Mesenchymal stem cell (in vitro differentiated cells and primary cell): ENCODE results near the gene ATE1.

Source experiments
- DNase-seq: peaks from one replicate; pipeline ENCODE4 v3.0.0-alpha.2; 2013
- H2AFZ ChIP-seq: one replicate; pipeline ENCODE4 v1.6.1; 2013; ENCODE audit warnings: low read depth, mild to moderate bottlenecking, control low read depth, inconsistent platforms, low read length, moderate library complexity
- H2AK5ac ChIP-seq: 2 replicates; pipeline ENCODE4 v1.6.1; 2013; ENCODE audit warnings: low read length, moderate library complexity, mild to moderate bottlenecking, inconsistent platforms; ENCODE audit not compliant: severe bottlenecking
- H2BK120ac ChIP-seq: one replicate; pipeline ENCODE4 v1.6.1; 2013; ENCODE audit warnings: low read depth, mild to moderate bottlenecking, inconsistent platforms, low read length, moderate library complexity
- H2BK12ac ChIP-seq, 2 experiments: one replicate each; pipeline ENCODE4 v1.6.1; 2013; ENCODE audit warnings: inconsistent platforms in 2 of 2, low read length in 2 of 2, mild to moderate bottlenecking in 2 of 2, moderate library complexity in 2 of 2, control low read depth in 1 of 2
- H2BK15ac ChIP-seq: one replicate; pipeline ENCODE4 v1.6.1; 2013; ENCODE audit warnings: mild to moderate bottlenecking, low read depth, inconsistent platforms; ENCODE audit not compliant: poor library complexity, severe bottlenecking
- H2BK5ac ChIP-seq: 2 replicates; pipeline ENCODE4 v1.6.1; 2013; ENCODE audit warnings: low read depth, mild to moderate bottlenecking, low read length, control low read depth, inconsistent platforms; ENCODE audit not compliant: poor library complexity, severe bottlenecking
- H3K14ac ChIP-seq, 2 experiments: one replicate each; pipeline ENCODE4 v1.6.1; 2013; ENCODE audit warnings: inconsistent platforms in 2 of 2, low read length in 2 of 2, control low read depth in 1 of 2, mild to moderate bottlenecking in 1 of 2, moderate library complexity in 1 of 2
- H3K18ac ChIP-seq, 2 experiments: one replicate each; pipeline ENCODE4 v1.6.1; 2013; ENCODE audit warnings: inconsistent platforms in 2 of 2, low read length in 2 of 2, control low read depth in 1 of 2, low read depth in 1 of 2, mild to moderate bottlenecking in 1 of 2
- H3K23ac ChIP-seq, 2 experiments: one replicate each; pipeline ENCODE4 v1.6.1; 2013; ENCODE audit warnings: inconsistent platforms in 2 of 2, low read length in 2 of 2, mild to moderate bottlenecking in 2 of 2, moderate library complexity in 2 of 2, control low read depth in 1 of 2
- H3K27ac ChIP-seq: 2 replicates; pipeline ENCODE4 v1.5.1; 2013; ENCODE audit warnings: mild to moderate bottlenecking, moderate library complexity, low read length, control low read depth, inconsistent platforms; ENCODE audit not compliant: poor library complexity, severe bottlenecking
- H3K27me3 ChIP-seq, 2 experiments: 2 replicates each; pipeline versions ENCODE4 v1.6.1 to v1.7.0; 2013; ENCODE audit warnings: low read length in 2 of 2, mild to moderate bottlenecking in 2 of 2, moderate library complexity in 2 of 2, control low read depth in 1 of 2, inconsistent platforms in 1 of 2; ENCODE audit not compliant: control insufficient read depth in 1 of 2, insufficient read depth in 1 of 2
- H3K36me3 ChIP-seq, 2 experiments: 2 replicates each; pipeline versions ENCODE4 v1.6.1 to v1.7.0; 2013; ENCODE audit warnings: low read length in 2 of 2, control low read depth in 1 of 2, inconsistent platforms in 1 of 2, low read depth in 1 of 2, mild to moderate bottlenecking in 1 of 2; ENCODE audit not compliant: insufficient read depth in 2 of 2, control insufficient read depth in 1 of 2
- H3K4ac ChIP-seq, 2 experiments: one replicate each; pipeline ENCODE4 v1.6.1; 2013; ENCODE audit warnings: inconsistent platforms in 2 of 2, low read length in 2 of 2, mild to moderate bottlenecking in 2 of 2, moderate library complexity in 2 of 2, control low read depth in 1 of 2, low read depth in 1 of 2
- H3K4me1 ChIP-seq: 2 replicates; pipeline ENCODE4 v1.6.1; 2013; ENCODE audit warnings: low read depth, low read length, control low read depth; ENCODE audit not compliant: control insufficient read depth, insufficient read depth
- H3K4me2 ChIP-seq: 2 replicates; pipeline ENCODE4 v1.6.1; 2013; ENCODE audit warnings: low read length, mild to moderate bottlenecking, inconsistent platforms; ENCODE audit not compliant: poor library complexity, severe bottlenecking
- H3K4me3 ChIP-seq, 2 experiments: 2 replicates each; pipeline versions ENCODE4 v1.5.1 to v1.7.0; 2013; ENCODE audit warnings: low read length in 2 of 2, mild to moderate bottlenecking in 2 of 2, control low read depth in 1 of 2, low read depth in 1 of 2; ENCODE audit not compliant: insufficient read depth in 1 of 2
- H3K79me1 ChIP-seq: replicated peaks from 2 replicates; pipeline ENCODE4 v1.6.1; 2013; ENCODE audit warnings: mild to moderate bottlenecking, control low read depth, low read length, inconsistent platforms; ENCODE audit not compliant: poor library complexity, severe bottlenecking
- H3K9ac ChIP-seq: 2 replicates; pipeline ENCODE4 v1.7.0; 2013; ENCODE audit warnings: mild to moderate bottlenecking, low read length, moderate library complexity
- H3K9me3 ChIP-seq: 2 replicates; pipeline ENCODE4 v1.7.0; 2013; ENCODE audit warnings: mild to moderate bottlenecking, low read length; ENCODE audit not compliant: control insufficient read depth
- H4K8ac ChIP-seq: one replicate; pipeline ENCODE4 v1.6.1; 2013; ENCODE audit warnings: inconsistent platforms, mild to moderate bottlenecking, low read length, moderate library complexity
- H4K91ac ChIP-seq: one replicate; pipeline ENCODE4 v1.6.1; 2013; ENCODE audit warnings: mild to moderate bottlenecking, low read length, inconsistent platforms
- WGBS: methylation state at CpG from one replicate; pipeline ENCODE4 v1.1.7; 2013; ENCODE audit warnings: mixed read lengths; 5-methylcytosine and 5-hydroxymethylcytosine counted together

ATE1 gene

GRCh38 chr10:121753726-121754476 lies 173.9 kb downstream of the ATE1 start:
- Histone ChIP-seq H3K27me3 (no peaks in the 10 kb centered on the region), H3K4me3 (peak overlapping the region in 1 of 2 experiments; percentile 10), H3K4me1 (no peaks in the 10 kb centered on the region), H3K9me3 (peaks cover 25% of the 10 kb centered on the region), H2BK15ac (no peak overlapping the region), H2BK5ac (no peak overlapping the region), H3K27ac (no peak overlapping the region), H4K8ac (no peak overlapping the region), H3K23ac (no peak overlapping the region), H2BK12ac (no peak overlapping the region), H3K79me1 (peaks cover 7% of the 10 kb centered on the region), H3K36me3 (peaks cover 7 to 9% of the 10 kb centered on the region in 2 experiments), H3K9ac (peak overlapping the region; percentile 79), H3K4me2 (no peak overlapping the region), H2BK120ac (no peak overlapping the region), H3K14ac (no peak overlapping the region), H2AFZ (no peak overlapping the region), H3K4ac (no peak overlapping the region), H3K18ac (no peak overlapping the region), H2AK5ac (no peak overlapping the region), H4K91ac (no peak overlapping the region)
- DNase-seq, result peak; percentile 50
- WGBS, result 60% methylated on average over 2 of the region's 6 CpGs

GRCh38 chr10:121751191-121751760 lies 176.6 kb downstream of the ATE1 start:
- H2AFZ ChIP-seq, result no peak overlapping the region
- 96% methylated on average over 2 of the region's 3 CpGs for WGBS

GRCh38 chr10:121747163-121747775 lies 180.6 kb downstream of the ATE1 start:
- Histone ChIP-seq H2BK120ac (no peak overlapping the region), H3K4me1 (no peaks in the 10 kb centered on the region), H2BK5ac (no peak overlapping the region), H3K79me1 (peaks cover 10% of the 10 kb centered on the region), H2AK5ac (no peak overlapping the region), H3K9ac (no peak overlapping the region), H3K4ac (no peak overlapping the region), H3K4me2 (no peak overlapping the region), H3K4me3 (no peak overlapping the region), H2BK12ac (no peak overlapping the region), H4K91ac (no peak overlapping the region), H3K27ac (no peak overlapping the region), H3K23ac (no peak overlapping the region), H3K14ac (no peak overlapping the region), H3K18ac (no peak overlapping the region), H2BK15ac (no peak overlapping the region), H3K36me3 (peaks cover 2 to 13% of the 10 kb centered on the region in 2 experiments), H3K27me3 (no peaks in the 10 kb centered on the region), H3K9me3 (no peaks in the 10 kb centered on the region), H4K8ac (no peak overlapping the region), H2AFZ (no peak overlapping the region)
- 100% methylated on average over 3 of the region's 3 CpGs for WGBS
- DNase-seq, result no peak

More at GRCh38 chr10:121751191-121751760, 176.6 kb downstream of the ATE1 start:
- H3K18ac ChIP-seq, result no peak overlapping the region
- DNase-seq, result no peak
- no peak overlapping the region for H3K23ac ChIP-seq
- no peak overlapping the region for H2BK5ac ChIP-seq
- no peaks in the 10 kb centered on the region for H3K27me3 ChIP-seq
- H2BK12ac ChIP-seq, result no peak overlapping the region
- H2AK5ac ChIP-seq, result no peak overlapping the region
- H2BK15ac ChIP-seq, result no peak overlapping the region
- H4K8ac ChIP-seq, result no peak overlapping the region
- no peaks in the 10 kb centered on the region for H3K4me1 ChIP-seq
- H3K27ac ChIP-seq, result no peak overlapping the region
- no peak overlapping the region for H3K4me3 ChIP-seq
- no peak overlapping the region for H4K91ac ChIP-seq
- H3K36me3 ChIP-seq, result peaks cover 2 to 3% of the 10 kb centered on the region in 2 experiments
- no peak overlapping the region for H3K14ac ChIP-seq
- H3K4ac ChIP-seq, result no peak overlapping the region
- no peak overlapping the region for H2BK120ac ChIP-seq
- H3K4me2 ChIP-seq, result no peak overlapping the region
- peaks cover 3% of the 10 kb centered on the region for H3K9me3 ChIP-seq
- H3K79me1 ChIP-seq, result peaks cover 9% of the 10 kb centered on the region
- H3K9ac ChIP-seq, result no peak overlapping the region

GRCh38 chr10:121741248-121741792 lies 186.5 kb downstream of the ATE1 start:
- Histone ChIP-seq H4K8ac (no peak overlapping the region), H3K4ac (no peak overlapping the region), H3K18ac (no peak overlapping the region), H3K36me3 (peaks cover 2 to 25% of the 10 kb centered on the region in 2 experiments), H3K14ac (no peak overlapping the region), H3K23ac (no peak overlapping the region), H3K4me3 (no peak overlapping the region), H2BK15ac (no peak overlapping the region), H2BK12ac (no peak overlapping the region), H3K9me3 (no peaks in the 10 kb centered on the region), H3K4me2 (no peak overlapping the region), H3K27ac (no peak overlapping the region), H3K79me1 (peaks cover 5% of the 10 kb centered on the region), H3K27me3 (peaks cover under 1 to 4% of the 10 kb centered on the region in 2 experiments), H3K9ac (no peak overlapping the region), H2BK120ac (no peak overlapping the region), H2AFZ (no peak overlapping the region), H4K91ac (no peak overlapping the region), H3K4me1 (no peaks in the 10 kb centered on the region), H2AK5ac (no peak overlapping the region), H2BK5ac (no peak overlapping the region)
- no peak for DNase-seq
- WGBS, result no CpG with 5 or more reads among the region's 1 CpG
